ENCODE measurements around the gene FAM163B.

DNA sequence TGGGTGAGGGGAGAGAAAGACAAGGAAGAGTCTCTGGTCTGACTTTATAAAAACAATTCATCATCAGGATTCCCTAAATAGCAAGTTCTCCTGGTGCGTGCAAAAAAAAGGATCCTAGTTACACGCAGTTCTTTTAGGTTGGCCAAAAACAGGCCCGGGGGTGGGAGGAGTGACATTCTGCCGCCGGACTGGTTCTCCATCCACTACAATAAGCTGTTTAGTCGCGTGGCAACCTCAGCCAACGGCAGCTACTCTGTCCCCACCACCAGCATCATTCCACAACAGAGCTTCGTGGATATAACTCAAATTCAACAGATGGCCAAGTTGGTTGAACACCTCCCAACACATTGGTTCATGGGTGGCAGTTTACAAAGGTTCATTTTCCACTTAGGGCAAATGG lies 2.9 kb upstream of the FAM163B start:
- TF ChIP-seq POLR2A (IDR thresholded peaks at IDR 0.05; ENCODE audit: low read depth) = no peak
- TF ChIP-seq, protein P1, sequence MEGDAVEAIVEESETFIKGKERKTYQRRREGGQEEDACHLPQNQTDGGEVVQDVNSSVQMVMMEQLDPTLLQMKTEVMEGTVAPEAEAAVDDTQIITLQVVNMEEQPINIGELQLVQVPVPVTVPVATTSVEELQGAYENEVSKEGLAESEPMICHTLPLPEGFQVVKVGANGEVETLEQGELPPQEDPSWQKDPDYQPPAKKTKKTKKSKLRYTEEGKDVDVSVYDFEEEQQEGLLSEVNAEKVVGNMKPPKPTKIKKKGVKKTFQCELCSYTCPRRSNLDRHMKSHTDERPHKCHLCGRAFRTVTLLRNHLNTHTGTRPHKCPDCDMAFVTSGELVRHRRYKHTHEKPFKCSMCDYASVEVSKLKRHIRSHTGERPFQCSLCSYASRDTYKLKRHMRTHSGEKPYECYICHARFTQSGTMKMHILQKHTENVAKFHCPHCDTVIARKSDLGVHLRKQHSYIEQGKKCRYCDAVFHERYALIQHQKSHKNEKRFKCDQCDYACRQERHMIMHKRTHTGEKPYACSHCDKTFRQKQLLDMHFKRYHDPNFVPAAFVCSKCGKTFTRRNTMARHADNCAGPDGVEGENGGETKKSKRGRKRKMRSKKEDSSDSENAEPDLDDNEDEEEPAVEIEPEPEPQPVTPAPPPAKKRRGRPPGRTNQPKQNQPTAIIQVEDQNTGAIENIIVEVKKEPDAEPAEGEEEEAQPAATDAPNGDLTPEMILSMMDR (IDR thresholded peaks at IDR 0.05) = no peak
- TF ChIP-seq POLR2AphosphoS5 (IDR thresholded peaks at IDR 0.05) = no peak
- TF ChIP-seq EP300 (IDR thresholded peaks at IDR 0.05) = no peak
